ENCODE results near the gene SPATA25. TPM values are rescaled to one million over a fixed set of nuclear protein-coding genes. Genes with fewer than 3 reads are reported as not detected.

The SPATA25 gene
- total RNA-seq, 1 experiment from 2014 or later: 7.3 TPM

DNA sequence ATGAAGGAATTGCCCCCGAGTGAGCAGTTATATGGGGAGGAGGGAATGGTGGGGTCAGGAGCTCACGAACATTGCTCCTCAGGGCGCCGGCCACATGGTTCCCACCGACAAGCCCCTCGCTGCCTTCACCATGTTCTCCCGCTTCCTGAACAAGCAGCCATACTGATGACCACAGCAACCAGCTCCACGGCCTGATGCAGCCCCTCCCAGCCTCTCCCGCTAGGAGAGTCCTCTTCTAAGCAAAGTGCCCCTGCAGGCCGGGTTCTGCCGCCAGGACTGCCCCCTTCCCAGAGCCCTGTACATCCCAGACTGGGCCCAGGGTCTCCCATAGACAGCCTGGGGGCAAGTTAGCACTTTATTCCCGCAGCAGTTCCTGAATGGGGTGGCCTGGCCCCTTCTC, 10.9 kb upstream of the SPATA25 start:
- Histone ChIP-seq H3K4me1 (no peaks in the 10 kb centered on the region), H3K36me3 (ENCODE audit: control insufficient read depth, insufficient read depth, low read length) (peaks cover 10% of the 10 kb centered on the region), H3K9me3 (no peaks in the 10 kb centered on the region), H3K27me3 (replicated peaks; ENCODE audit: control insufficient read depth, insufficient read depth, low read length) (no peaks in the 10 kb centered on the region), H3K4me3 (ENCODE audit: low read depth, low read length) (no peak overlapping the region)
- Mint-ChIP-seq H3K9me3 (ENCODE audit: unreplicated experiment) (no peaks in the 10 kb centered on the region), H3K4me3 (ENCODE audit: unreplicated experiment) (no peak overlapping the region), H3K4me1 (ENCODE audit: low read depth, unreplicated experiment) (peaks cover 8% of the 10 kb centered on the region), H3K27ac (ENCODE audit: unreplicated experiment) (no peak overlapping the region), H3K27me3 (ENCODE audit: insufficient read depth, unreplicated experiment) (no peaks in the 10 kb centered on the region), H3K36me3 (ENCODE audit: insufficient read depth, unreplicated experiment) (peaks cover 39% of the 10 kb centered on the region)
- TF ChIP-seq, protein P1, sequence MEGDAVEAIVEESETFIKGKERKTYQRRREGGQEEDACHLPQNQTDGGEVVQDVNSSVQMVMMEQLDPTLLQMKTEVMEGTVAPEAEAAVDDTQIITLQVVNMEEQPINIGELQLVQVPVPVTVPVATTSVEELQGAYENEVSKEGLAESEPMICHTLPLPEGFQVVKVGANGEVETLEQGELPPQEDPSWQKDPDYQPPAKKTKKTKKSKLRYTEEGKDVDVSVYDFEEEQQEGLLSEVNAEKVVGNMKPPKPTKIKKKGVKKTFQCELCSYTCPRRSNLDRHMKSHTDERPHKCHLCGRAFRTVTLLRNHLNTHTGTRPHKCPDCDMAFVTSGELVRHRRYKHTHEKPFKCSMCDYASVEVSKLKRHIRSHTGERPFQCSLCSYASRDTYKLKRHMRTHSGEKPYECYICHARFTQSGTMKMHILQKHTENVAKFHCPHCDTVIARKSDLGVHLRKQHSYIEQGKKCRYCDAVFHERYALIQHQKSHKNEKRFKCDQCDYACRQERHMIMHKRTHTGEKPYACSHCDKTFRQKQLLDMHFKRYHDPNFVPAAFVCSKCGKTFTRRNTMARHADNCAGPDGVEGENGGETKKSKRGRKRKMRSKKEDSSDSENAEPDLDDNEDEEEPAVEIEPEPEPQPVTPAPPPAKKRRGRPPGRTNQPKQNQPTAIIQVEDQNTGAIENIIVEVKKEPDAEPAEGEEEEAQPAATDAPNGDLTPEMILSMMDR (IDR thresholded peaks at IDR 0.05; ENCODE audit: insufficient read depth in 1 of 2, low read depth in 1 of 2, low read length in 1 of 2, severe bottlenecking in 1 of 2, unreplicated experiment in 1 of 2): no peak
- intact Hi-C loops (cut with micrococcal nuclease; ENCODE audit: unreplicated experiment): no loop called here
- ChIA-PET CTCF (no interaction called here), POLR2A (interaction anchor here (0.6 to 0.7 kb wide), 2 partner anchors 12 to 44 kb away, joined by 5 to 8 read pairs; no protein-coding TSS in a partner anchor)
- BruUV-seq (replicated peaks): TSS peak; percentile 16
- no peak for DNase-seq

DNA sequence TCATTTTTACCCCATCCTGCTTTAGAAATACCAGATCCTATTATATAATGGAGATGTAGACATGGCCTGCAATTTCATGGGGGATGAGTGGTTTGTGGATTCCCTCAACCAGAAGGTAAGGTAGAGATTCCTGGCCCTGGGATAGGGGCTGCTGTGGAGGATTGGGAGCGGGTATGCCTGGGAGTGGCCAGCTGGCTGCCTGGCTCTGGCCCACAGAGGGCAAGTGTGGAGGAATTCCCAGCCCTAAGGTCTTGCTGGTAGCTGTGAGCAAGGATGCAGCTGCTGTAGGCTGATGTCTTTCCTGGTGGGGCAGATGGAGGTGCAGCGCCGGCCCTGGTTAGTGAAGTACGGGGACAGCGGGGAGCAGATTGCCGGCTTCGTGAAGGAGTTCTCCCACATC, 10.3 kb upstream of the SPATA25 start:
- Mint-ChIP-seq H3K4me1 (ENCODE audit: low read depth, unreplicated experiment) (peaks cover 14% of the 10 kb centered on the region), H3K9me3 (ENCODE audit: unreplicated experiment) (no peaks in the 10 kb centered on the region), H3K27me3 (ENCODE audit: insufficient read depth, unreplicated experiment) (no peaks in the 10 kb centered on the region), H3K4me3 (ENCODE audit: unreplicated experiment) (no peak overlapping the region), H3K36me3 (ENCODE audit: insufficient read depth, unreplicated experiment) (peaks cover 45% of the 10 kb centered on the region), H3K27ac (ENCODE audit: unreplicated experiment) (no peak overlapping the region)
- Histone ChIP-seq H3K36me3 (ENCODE audit: control insufficient read depth, insufficient read depth, low read length) (peaks cover 12% of the 10 kb centered on the region), H3K4me1 (no peaks in the 10 kb centered on the region), H3K27me3 (replicated peaks; ENCODE audit: control insufficient read depth, insufficient read depth, low read length) (no peaks in the 10 kb centered on the region), H3K4me3 (ENCODE audit: low read depth, low read length) (no peak overlapping the region), H3K9me3 (no peaks in the 10 kb centered on the region)
- intact Hi-C loops (cut with micrococcal nuclease; ENCODE audit: unreplicated experiment): no loop called here
- BruUV-seq (replicated peaks): no TSS peak
- TF ChIP-seq, protein P1 (IDR thresholded peaks at IDR 0.05; ENCODE audit: insufficient read depth in 1 of 2, low read depth in 1 of 2, low read length in 1 of 2, severe bottlenecking in 1 of 2, unreplicated experiment in 1 of 2): no peak
- CTCF ChIA-PET: no interaction called here
- no peak for DNase-seq
- POLR2A ChIA-PET: no interaction called here

DNA sequence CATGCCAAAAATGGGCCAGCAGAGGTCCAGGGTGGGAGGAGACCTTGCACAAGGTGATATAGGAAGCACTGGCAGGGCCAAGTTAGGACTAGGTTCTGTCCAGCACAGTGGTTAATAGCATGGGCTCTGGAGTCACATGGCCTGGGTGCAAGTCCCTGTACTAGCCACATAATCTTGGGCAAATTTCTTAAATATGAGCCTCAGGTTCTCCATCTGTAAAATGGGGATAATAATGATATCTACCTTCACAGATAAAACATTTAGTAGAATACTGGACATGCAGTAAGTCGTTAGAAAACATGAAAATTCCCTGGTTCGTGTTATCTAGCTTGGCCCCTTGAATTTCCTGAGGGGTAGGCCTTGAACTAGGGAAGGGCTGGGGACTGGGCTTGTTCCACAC, 9.9 kb upstream of the SPATA25 start:
- Mint-ChIP-seq H3K27ac (ENCODE audit: unreplicated experiment) (no peak overlapping the region), H3K27me3 (ENCODE audit: insufficient read depth, unreplicated experiment) (no peaks in the 10 kb centered on the region), H3K36me3 (ENCODE audit: insufficient read depth, unreplicated experiment) (peaks cover 49% of the 10 kb centered on the region), H3K4me3 (ENCODE audit: unreplicated experiment) (no peak overlapping the region), H3K4me1 (ENCODE audit: low read depth, unreplicated experiment) (peaks cover 18% of the 10 kb centered on the region), H3K9me3 (ENCODE audit: unreplicated experiment) (no peaks in the 10 kb centered on the region)
- ChIA-PET CTCF (no interaction called here), POLR2A (no interaction called here)
- Histone ChIP-seq H3K36me3 (ENCODE audit: control insufficient read depth, insufficient read depth, low read length) (peaks cover 13% of the 10 kb centered on the region), H3K4me3 (ENCODE audit: low read depth, low read length) (no peak overlapping the region), H3K27me3 (replicated peaks; ENCODE audit: control insufficient read depth, insufficient read depth, low read length) (no peaks in the 10 kb centered on the region), H3K4me1 (peaks cover under 1% of the 10 kb centered on the region; the same call in 1 of the 2 replicates), H3K9me3 (no peaks in the 10 kb centered on the region)
- DNase-seq: no peak
- no TSS peak for BruUV-seq (replicated peaks)
- TF ChIP-seq, protein P1 (IDR thresholded peaks at IDR 0.05; ENCODE audit: insufficient read depth in 1 of 2, low read depth in 1 of 2, low read length in 1 of 2, severe bottlenecking in 1 of 2, unreplicated experiment in 1 of 2): no peak
- intact Hi-C loops (cut with micrococcal nuclease; ENCODE audit: unreplicated experiment): no loop called here
